Measurements from ENCODE around the gene NTRK1.

NTRK1 gene

DNA sequence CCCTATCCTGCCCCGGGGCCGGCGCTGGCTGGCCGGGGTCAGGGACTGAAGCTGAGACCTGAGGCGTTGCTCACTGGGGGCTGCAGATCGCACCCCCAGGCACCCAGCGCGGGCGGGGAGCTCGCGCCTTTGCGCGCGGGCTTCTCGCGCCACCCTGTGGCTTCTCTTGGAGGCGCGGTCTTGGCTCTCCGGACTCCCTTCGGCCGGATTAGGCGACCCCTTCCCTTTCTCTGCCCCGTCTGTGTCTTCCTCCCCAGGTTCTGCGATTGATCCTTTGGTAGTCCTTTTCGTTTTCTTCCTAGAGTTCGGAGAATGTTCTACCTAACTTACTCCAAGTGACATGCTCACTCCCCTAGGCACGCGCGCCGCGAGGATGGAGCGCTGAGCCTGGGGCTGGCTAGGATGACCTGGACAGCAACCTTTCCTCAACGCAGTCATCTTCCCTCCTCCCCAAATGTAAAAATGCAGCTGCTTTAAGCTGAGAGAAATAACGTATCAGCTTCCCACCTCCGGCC lies 495 bp upstream of the NTRK1 start:
- peak overlapping the region; percentile 28 for H3K4me3 ChIP-seq (replicated peaks; ENCODE audit: low read depth, low read length)
- TF ChIP-seq, protein P1, sequence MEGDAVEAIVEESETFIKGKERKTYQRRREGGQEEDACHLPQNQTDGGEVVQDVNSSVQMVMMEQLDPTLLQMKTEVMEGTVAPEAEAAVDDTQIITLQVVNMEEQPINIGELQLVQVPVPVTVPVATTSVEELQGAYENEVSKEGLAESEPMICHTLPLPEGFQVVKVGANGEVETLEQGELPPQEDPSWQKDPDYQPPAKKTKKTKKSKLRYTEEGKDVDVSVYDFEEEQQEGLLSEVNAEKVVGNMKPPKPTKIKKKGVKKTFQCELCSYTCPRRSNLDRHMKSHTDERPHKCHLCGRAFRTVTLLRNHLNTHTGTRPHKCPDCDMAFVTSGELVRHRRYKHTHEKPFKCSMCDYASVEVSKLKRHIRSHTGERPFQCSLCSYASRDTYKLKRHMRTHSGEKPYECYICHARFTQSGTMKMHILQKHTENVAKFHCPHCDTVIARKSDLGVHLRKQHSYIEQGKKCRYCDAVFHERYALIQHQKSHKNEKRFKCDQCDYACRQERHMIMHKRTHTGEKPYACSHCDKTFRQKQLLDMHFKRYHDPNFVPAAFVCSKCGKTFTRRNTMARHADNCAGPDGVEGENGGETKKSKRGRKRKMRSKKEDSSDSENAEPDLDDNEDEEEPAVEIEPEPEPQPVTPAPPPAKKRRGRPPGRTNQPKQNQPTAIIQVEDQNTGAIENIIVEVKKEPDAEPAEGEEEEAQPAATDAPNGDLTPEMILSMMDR (IDR thresholded peaks at IDR 0.05; ENCODE audit: low read depth, low read length, missing control alignments) = peak; percentile 82
- DNase-seq (ENCODE audit: extremely low read depth, low read depth) = no peak

DNA sequence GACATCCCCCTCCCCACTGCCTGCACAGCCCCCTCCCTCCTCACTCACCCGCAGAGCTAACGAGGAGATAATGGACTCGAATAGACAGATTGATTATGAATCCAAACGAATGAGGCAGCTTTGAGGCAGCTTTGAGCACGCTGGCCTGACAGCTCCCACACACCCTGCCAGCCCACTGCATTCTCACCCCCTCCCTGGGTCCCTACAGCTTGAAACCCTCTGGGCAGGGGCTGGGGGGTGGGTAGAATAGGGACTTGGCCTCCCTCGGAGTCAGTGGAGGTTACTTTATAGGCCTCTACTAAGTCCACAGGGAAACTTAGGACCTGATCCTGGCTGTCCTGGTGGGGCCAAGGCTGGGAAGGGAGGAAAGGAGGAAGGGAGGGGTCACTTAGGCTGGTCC lies 1.9 kb downstream of the NTRK1 start:
- TF ChIP-seq, protein P1 (IDR thresholded peaks at IDR 0.05; ENCODE audit: low read depth, low read length, missing control alignments) = no peak
- no peak overlapping the region for H3K4me3 ChIP-seq (replicated peaks; ENCODE audit: low read depth, low read length)
- DNase-seq (ENCODE audit: extremely low read depth, low read depth) = no peak

DNA sequence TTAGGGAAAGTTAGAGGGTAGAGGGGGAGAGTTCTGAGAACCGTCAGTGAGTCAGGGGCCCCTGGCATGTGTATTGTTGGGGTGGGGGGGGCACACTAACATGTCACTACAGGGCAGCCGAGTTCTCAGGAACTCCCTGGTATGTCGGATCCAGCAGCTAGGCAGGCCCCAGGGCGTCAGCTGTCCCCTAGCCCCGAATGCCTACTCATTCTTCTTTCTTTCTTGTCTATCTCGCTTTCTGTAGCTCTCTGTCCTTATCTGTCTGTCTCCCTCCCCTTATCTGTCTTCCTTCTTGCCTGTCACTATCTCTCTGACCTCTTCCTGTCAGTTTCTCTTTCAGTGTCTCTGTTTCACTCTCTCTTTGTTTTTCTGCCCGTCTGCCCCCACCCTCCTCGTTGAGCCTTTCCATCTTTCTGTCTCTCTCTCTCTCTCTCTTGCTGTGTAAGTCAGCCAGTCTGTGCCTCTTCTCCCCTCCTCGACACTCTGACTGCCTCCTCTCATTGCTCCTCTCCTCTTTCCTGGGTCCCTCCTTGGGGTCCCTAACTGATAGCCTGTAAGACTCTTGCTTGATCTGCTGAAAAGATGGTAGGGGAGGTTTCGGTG lies 2.4 kb downstream of the NTRK1 start:
- no peak for DNase-seq (ENCODE audit: extremely low read depth, low read depth)
- TF ChIP-seq, protein P1 (IDR thresholded peaks at IDR 0.05; ENCODE audit: low read depth, low read length, missing control alignments) = no peak
- H3K4me3 ChIP-seq (replicated peaks; ENCODE audit: low read depth, low read length) = no peak overlapping the region

DNA sequence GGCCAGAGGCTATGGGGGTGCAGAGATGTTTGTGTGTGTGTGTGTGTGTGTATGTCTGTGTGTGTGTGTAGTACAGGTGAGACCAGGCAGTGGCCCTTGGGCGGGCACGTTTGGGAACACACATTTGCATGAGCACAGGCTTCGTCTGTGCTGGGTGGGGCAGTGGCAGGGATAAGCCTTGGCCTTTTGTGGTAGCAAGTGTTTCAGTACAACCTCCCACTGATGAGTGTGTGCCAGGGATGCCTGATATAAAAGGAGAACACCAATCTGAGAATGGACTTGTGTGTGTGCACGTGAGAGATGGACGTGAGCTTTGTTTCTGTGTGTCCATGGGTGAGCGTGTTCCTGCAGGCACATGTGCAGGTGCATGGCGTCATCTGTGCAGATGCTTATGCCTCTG lies 3.0 kb downstream of the NTRK1 start:
- DNase-seq (ENCODE audit: extremely low read depth, low read depth) = no peak
- TF ChIP-seq, protein P1 (IDR thresholded peaks at IDR 0.05; ENCODE audit: low read depth, low read length, missing control alignments) = no peak
- no peak overlapping the region for H3K4me3 ChIP-seq (replicated peaks; ENCODE audit: low read depth, low read length)

DNA sequence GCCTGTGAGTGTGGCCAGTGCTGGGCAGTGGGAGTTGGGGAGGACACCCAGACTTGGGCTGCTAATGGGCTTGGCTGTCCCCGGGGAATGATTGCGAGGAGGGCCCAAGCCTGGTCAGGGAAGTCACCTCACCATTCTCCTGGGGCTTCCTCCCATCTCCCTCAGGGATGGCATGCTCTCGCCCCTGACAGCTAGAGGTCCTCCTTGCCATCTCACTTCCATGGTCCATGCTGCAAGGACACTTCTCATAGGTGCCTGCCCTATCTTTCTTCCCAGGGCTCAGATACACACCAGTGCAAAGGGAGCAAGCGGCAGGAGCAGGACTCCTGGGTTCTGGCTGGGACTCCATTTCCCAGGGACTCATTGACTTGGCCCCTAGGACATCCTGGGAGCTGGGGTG lies 4.1 kb downstream of the NTRK1 start:
- TF ChIP-seq, protein P1 (IDR thresholded peaks at IDR 0.05; ENCODE audit: low read depth, low read length, missing control alignments) = no peak
- no peak overlapping the region for H3K4me3 ChIP-seq (replicated peaks; ENCODE audit: low read depth, low read length)
- no peak for DNase-seq (ENCODE audit: extremely low read depth, low read depth)

DNA sequence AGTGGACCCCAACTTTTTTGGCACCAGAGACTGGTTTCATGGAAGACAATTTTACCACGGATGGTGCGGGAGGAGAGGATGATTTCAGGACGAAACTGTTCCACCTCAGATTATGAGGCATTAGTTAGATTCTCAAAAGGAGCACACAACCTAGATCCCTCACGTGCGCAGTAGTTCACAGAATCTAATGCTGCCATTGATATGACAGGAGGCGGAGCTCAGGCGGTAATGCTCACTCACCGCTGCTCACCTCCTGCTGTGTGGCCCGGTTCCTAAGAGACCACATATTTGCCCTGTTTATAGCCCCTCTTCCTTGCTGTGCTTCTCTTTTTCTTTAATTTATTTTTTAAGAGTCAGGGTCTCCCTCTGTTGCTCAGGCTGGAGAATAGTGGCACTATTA lies 4.6 kb downstream of the NTRK1 start:
- TF ChIP-seq, protein P1 (IDR thresholded peaks at IDR 0.05; ENCODE audit: low read depth, low read length, missing control alignments) = no peak
- DNase-seq (ENCODE audit: extremely low read depth, low read depth) = no peak
- no peak overlapping the region for H3K4me3 ChIP-seq (replicated peaks; ENCODE audit: low read depth, low read length)

DNA sequence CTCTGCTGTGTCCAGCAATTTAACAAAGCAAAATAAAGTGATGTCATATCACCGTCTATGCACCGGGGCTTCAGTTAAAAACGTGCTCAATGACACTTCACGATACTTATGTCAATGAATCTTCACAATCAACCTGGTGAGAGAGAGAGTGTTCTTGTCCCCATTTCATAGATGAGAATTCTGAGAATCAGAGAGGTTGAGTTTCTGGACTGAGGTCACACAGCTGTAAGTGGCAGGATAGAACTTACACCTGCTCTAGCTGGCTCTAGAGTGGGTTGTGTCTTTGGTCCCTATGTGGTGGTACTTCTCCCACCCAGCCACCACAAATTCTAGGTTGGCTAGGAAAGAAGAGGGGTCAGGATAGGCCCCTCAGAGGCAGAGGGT lies 5.2 kb downstream of the NTRK1 start:
- no peak overlapping the region for H3K4me3 ChIP-seq (replicated peaks; ENCODE audit: low read depth, low read length)
- TF ChIP-seq, protein P1 (IDR thresholded peaks at IDR 0.05; ENCODE audit: low read depth, low read length, missing control alignments) = no peak
- no peak for DNase-seq (ENCODE audit: extremely low read depth, low read depth)

All from HFF-Myc (cell line).